ENCODE data around the gene CCDC149.

GRCh38 chr4:24892778-24893177, 20.1 kb downstream of the CCDC149 start:
- TF ChIP-seq REST (IDR thresholded peaks at IDR 0.05; ENCODE audit: insufficient replicate concordance, low read depth) (no peak), CTCF (IDR thresholded peaks at IDR 0.05; ENCODE audit: insufficient read depth, low read length) (no peak), GABPA (IDR thresholded peaks at IDR 0.05; ENCODE audit: low read depth) (no peak)
